Measurements from ENCODE around the gene NMD3.

The NMD3 gene

DNA sequence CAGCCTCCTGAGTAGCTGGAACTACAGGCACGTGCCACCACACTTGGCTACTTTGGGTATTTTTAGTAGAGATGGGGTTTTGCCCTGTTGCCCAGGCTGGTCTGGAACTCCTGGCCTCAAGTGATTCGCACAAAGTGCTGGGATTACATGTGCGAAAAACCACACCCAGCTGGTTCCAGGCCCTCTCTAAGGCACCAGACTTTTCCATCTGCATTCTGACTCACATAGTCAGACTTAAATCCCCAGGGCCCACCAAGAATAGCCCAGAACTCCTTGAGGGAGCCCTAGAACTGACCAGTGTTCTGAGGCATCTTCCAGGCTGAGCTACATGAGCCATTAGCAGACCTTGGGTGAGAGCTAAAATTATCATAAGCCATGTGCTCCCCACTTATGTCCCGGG is 68.1 kb downstream of the NMD3 start:
- DNase-seq = no peak

DNA sequence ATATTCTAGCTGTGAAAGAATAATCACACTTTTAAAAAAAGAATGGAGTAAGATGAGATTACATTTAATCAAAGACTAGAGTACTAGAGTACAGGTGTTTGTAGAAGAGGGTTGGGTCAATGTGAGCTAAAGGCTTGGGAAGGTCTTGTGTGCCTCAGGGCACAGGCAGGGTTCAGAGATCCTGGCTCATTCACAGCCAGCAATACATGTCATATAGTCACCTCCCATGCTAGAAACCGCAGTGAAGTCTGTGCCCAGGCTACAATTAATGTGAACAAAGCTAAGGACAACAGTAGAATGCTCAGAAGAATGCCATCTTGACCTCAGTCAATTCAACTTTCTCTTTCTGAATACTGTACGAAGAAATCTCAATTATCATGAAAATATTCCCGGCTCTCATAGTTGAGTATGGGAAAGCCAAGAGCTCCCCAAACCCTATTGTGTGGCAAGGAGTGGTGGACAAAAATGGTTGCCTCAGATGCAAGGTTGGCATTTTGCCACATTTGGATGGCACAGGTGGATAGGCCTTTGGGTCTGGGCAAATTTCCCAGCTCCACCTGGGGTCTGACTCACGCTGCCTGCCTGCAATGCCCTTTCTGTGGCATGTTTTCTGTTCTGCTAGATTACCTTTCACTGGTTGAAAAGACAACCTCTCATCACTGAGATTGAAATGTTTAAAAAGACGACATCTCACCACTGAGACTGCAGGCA is 70.2 kb downstream of the NMD3 start:
- no peak for DNase-seq

GRCh38 chr3:161293381-161293780 is 72.3 kb downstream of the NMD3 start:
- DNase-seq = no peak

DNA sequence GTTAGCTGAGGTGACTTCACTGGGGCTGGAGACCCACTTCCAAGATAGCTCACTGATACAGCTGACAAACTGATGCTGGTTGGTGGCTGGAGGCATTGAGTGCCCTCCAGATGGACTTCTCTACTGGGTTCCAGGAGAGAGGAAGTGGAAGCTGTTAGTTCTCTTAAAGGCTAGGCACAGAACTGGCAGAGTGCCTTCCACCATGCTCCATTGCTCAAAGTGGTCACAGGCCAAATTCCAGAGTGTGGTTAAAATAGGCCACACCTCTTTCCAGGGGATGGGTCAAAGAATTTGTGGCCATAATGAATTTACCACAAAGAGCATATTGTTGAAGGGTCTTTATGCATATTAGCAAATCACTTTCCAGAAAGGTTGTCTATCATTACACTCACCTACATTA is 74.2 kb downstream of the NMD3 start:
- DNase-seq = no peak

GRCh38 chr3:161296814-161297213 is 75.7 kb downstream of the NMD3 start:
- no peak for DNase-seq
